DND-41 (cell line): ENCODE data around the gene SINHCAF.

Experiments used
- ATAC-seq: fragments of 200-7000 bp; cut with Tn5 transposase; 3 replicates; pipeline ENCODE4 v1.9.1; 2021; ENCODE audit warnings: low read depth; ENCODE audit not compliant: insufficient read depth
- DNase-seq: peaks from one replicate; pipeline ENCODE4 v3.0.0-alpha.2; 2020
- H2AFZ ChIP-seq: 2 replicates; pipeline ENCODE4 v1.6.0; 2012; ENCODE audit warnings: low read depth, low read length
- H3K27ac ChIP-seq: 2 replicates; pipeline ENCODE4 v1.5.1; 2012; ENCODE audit warnings: low read length, inconsistent platforms
- H3K27me3 ChIP-seq: fragments of 200-600 bp; sonication (generic); 2 replicates; pipeline ENCODE4 v1.6.0; 2012; ENCODE audit warnings: low read length, mild to moderate bottlenecking, inconsistent platforms; ENCODE audit not compliant: insufficient read depth, poor library complexity
- H3K36me3 ChIP-seq: 2 replicates; pipeline ENCODE4 v1.5.1; 2012; ENCODE audit warnings: low read length, inconsistent platforms; ENCODE audit not compliant: insufficient read depth
- H3K4me1 ChIP-seq: 2 replicates; pipeline ENCODE4 v1.5.1; 2012; ENCODE audit warnings: mild to moderate bottlenecking, low read length; ENCODE audit not compliant: insufficient read depth
- H3K4me2 ChIP-seq: 2 replicates; pipeline ENCODE4 v1.6.0; 2012; ENCODE audit warnings: mild to moderate bottlenecking, moderate library complexity, low read length, inconsistent platforms; ENCODE audit not compliant: insufficient read depth
- H3K4me3 ChIP-seq, 2 experiments: fragments of 200-600 bp in 1 of 2; shearing (Covaris generic) in 1 of 2; 2 replicates each; pipeline ENCODE4 v1.5.1; 2012 to 2016; ENCODE audit warnings: inconsistent platforms in 2 of 2, low read length in 2 of 2, mild to moderate bottlenecking in 2 of 2, low read depth in 1 of 2, moderate library complexity in 1 of 2
- H3K79me2 ChIP-seq: 2 replicates; pipeline ENCODE4 v1.6.0; 2012; ENCODE audit warnings: low read length, inconsistent platforms; ENCODE audit not compliant: insufficient read depth
- H3K9ac ChIP-seq: 2 replicates; pipeline ENCODE4 v1.6.0; 2012; ENCODE audit warnings: low read depth, mild to moderate bottlenecking, inconsistent platforms, low read length, moderate library complexity
- H3K9me3 ChIP-seq: 2 replicates; pipeline ENCODE4 v1.5.1; 2012; ENCODE audit warnings: low read length, moderate library complexity, mild to moderate bottlenecking, inconsistent platforms; ENCODE audit not compliant: insufficient read depth, severe bottlenecking
- H4K20me1 ChIP-seq: 2 replicates; pipeline ENCODE4 v1.6.0; 2012; ENCODE audit warnings: low read length; ENCODE audit not compliant: insufficient read depth
- EZH2 ChIP-seq: IDR thresholded peaks from 3 replicates; pipeline ENCODE4 v1.6.1; 2012; ENCODE audit warnings: borderline replicate concordance, low read depth, mild to moderate bottlenecking, moderate library complexity, low read length, inconsistent platforms; ENCODE audit not compliant: severe bottlenecking
- TF ChIP-seq, protein P1 (sequence below): IDR thresholded peaks from 2 replicates; pipeline ENCODE4 v1.5.1; 2012; ENCODE audit warnings: borderline replicate concordance, low read length, moderate library complexity, mild to moderate bottlenecking; ENCODE audit not compliant: poor library complexity, severe bottlenecking; ENCODE audit errors: extremely low read depth

SINHCAF gene

DNA sequence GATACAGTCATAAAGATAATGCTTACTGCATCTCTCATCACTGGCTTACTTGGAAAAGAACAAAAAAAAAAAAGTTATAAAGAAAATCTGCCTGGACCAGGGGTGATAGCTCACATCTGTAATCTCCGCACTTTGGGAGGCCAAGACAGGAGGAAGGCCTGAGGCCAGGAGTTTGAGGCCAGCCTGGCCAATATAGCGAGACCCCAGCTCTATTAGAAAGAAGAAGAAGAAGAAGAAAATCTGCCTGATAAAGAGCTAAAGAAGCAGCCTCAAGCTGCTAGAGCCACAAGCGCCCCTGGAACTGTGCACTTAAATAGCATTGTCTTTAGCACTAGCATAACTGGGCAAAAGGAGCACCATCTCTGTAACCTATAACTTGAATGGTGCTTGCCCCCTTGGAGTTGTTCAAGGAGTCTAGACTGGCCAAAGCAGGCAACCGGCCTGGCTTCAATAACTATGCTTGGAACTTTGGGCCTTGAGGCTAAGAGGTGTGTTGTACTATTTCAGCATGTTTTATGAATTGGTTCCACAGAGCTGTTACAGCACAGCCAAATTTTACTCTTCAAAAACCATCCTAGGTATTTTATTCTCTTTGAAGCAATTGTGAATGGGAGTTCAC lies 53.2 kb downstream of the SINHCAF start:
- Histone ChIP-seq H3K9ac (no peak overlapping the region), H4K20me1 (peaks cover 5% of the 10 kb centered on the region; the same call in 1 of the 2 replicates), H3K9me3 (no peaks in the 10 kb centered on the region), H3K36me3 (peaks cover 26% of the 10 kb centered on the region; the same call in 1 of the 2 replicates), H3K27ac (no peak overlapping the region), H2AFZ (no peak overlapping the region), H3K4me1 (no peaks in the 10 kb centered on the region), H3K27me3 (no peaks in the 10 kb centered on the region), H3K79me2 (no peaks in the 10 kb centered on the region), H3K4me3 (no peak overlapping the region), H3K4me2 (no peak overlapping the region)
- ATAC-seq (peak; percentile 32; the same call in 1 of the 3 replicates), DNase-seq (no peak)
- no peak for TF ChIP-seq EZH2
- TF ChIP-seq, protein P1, sequence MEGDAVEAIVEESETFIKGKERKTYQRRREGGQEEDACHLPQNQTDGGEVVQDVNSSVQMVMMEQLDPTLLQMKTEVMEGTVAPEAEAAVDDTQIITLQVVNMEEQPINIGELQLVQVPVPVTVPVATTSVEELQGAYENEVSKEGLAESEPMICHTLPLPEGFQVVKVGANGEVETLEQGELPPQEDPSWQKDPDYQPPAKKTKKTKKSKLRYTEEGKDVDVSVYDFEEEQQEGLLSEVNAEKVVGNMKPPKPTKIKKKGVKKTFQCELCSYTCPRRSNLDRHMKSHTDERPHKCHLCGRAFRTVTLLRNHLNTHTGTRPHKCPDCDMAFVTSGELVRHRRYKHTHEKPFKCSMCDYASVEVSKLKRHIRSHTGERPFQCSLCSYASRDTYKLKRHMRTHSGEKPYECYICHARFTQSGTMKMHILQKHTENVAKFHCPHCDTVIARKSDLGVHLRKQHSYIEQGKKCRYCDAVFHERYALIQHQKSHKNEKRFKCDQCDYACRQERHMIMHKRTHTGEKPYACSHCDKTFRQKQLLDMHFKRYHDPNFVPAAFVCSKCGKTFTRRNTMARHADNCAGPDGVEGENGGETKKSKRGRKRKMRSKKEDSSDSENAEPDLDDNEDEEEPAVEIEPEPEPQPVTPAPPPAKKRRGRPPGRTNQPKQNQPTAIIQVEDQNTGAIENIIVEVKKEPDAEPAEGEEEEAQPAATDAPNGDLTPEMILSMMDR, result no peak

DNA sequence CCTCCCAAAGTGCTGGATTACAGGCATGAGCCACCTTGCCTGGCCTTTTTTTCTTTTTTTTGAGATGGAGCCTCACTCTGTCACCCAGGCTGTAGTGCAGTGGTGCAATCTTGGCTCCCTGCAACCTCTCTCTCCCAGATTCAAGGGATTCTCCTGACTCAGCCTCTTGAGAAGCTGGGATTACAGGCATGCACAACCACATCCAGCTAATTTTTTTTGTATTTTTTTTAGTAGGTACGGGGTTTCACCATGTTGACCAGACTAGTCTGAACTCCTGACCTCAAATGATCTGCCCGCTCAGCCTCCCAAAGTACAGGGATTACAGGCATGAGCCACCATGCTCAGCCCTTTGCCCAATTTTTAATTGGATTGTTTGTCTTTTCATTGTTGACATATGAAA lies 58.0 kb downstream of the SINHCAF start:
- Histone ChIP-seq H2AFZ (no peak overlapping the region), H3K27me3 (no peaks in the 10 kb centered on the region), H3K36me3 (no peaks in the 10 kb centered on the region), H3K79me2 (no peaks in the 10 kb centered on the region), H3K27ac (no peak overlapping the region), H3K4me3 (no peak overlapping the region), H3K4me1 (no peaks in the 10 kb centered on the region), H4K20me1 (no peaks in the 10 kb centered on the region), H3K9me3 (no peaks in the 10 kb centered on the region), H3K9ac (no peak overlapping the region), H3K4me2 (no peak overlapping the region)
- DNase-seq, result no peak
- TF ChIP-seq EZH2, result no peak
- TF ChIP-seq, protein P1, result no peak
- ATAC-seq, result no peak

DNA sequence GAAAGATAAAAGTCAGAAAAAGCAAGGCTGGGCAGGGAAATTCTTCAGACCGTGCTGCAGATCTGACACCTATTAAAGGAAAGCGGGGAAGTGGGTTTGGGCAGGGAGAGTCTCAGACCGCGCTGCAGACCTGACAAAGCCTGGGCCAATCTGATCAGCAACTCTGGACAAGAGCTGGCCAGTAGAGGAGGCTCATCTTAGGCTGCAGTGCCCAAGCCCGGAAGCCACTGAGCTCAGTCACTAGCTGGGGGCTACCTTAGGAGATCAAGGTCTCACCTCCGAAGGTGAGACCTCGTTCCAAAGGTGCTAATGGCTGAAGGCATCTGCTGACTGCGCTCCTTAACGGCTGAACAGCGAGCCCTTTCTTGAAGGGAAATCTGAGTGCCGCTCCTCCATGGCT lies 60.2 kb downstream of the SINHCAF start:
- DNase-seq (no peak), ATAC-seq (no peak)
- H3K9me3 ChIP-seq, result no peaks in the 10 kb centered on the region
- no peaks in the 10 kb centered on the region for H3K27me3 ChIP-seq
- no peak overlapping the region for H3K4me2 ChIP-seq
- no peaks in the 10 kb centered on the region for H3K79me2 ChIP-seq
- no peaks in the 10 kb centered on the region for H3K4me1 ChIP-seq
- no peak overlapping the region for H3K9ac ChIP-seq
- no peak for TF ChIP-seq EZH2
- TF ChIP-seq, protein P1, result no peak
- no peaks in the 10 kb centered on the region for H4K20me1 ChIP-seq
- H2AFZ ChIP-seq, result no peak overlapping the region
- H3K27ac ChIP-seq, result no peak overlapping the region
- H3K36me3 ChIP-seq, result no peaks in the 10 kb centered on the region
- H3K4me3 ChIP-seq, result no peak overlapping the region
